B cell (primary cell): Measurements from ENCODE around the gene MAML2. TPM values are rescaled to one million over a fixed set of nuclear protein-coding genes. Genes with fewer than 3 reads are reported as not detected.

Experiments used
- ATAC-seq: fragments of 200-7000 bp; cut with Tn5 transposase; one replicate; pipeline ENCODE4 v1.10.0; 2021; ENCODE audit warnings: low read depth, mild to moderate bottlenecking, moderate number of reproducible peaks, moderate library complexity
- CTCF ChIA-PET: fragments of 350-600 bp; sonication (Branson Sonifier 250); formaldehyde crosslinking; loops from one replicate; lab custom pipeline; 2021; ENCODE audit warnings: antibody characterized with exemption, inconsistent platforms; lab: Charles Lee
- POLR2A ChIA-PET: fragments of 350-600 bp; sonication (Branson Sonifier 250); formaldehyde crosslinking; loops from one replicate; lab custom pipeline; 2021; ENCODE audit warnings: antibody characterized with exemption; lab: Charles Lee
- DNase-seq: peaks from one replicate; pipeline ENCODE4 v3.0.0; 2013
- H2AFZ ChIP-seq: 2 replicates; pipeline ENCODE4 v1.6.1; 2012; ENCODE audit warnings: mild to moderate bottlenecking, low read depth, low read length; ENCODE audit not compliant: insufficient read depth, poor library complexity, severe bottlenecking
- H3K27ac ChIP-seq, 2 donors: 1 replicate in 1 of 2; 2 replicates in 1 of 2; pipeline ENCODE4 v1.5.1; 2012 to 2013; ENCODE audit warnings: low read length in 2 of 2, mild to moderate bottlenecking in 2 of 2, moderate library complexity in 1 of 2
- H3K27me3 ChIP-seq, 4 experiments: fragments of 200-600 bp in 1 of 4; sonication (generic) in 1 of 4; replicated peaks in 1 of 4; 1 replicate in 2 of 4; 2 replicates in 2 of 4; pipeline versions ENCODE4 v1.6.1 to v1.7.0; 2013 to 2016; ENCODE audit warnings: low read length in 3 of 4, mild to moderate bottlenecking in 2 of 4, mixed read lengths in 1 of 4, moderate library complexity in 1 of 4; ENCODE audit not compliant: insufficient read depth in 4 of 4, control insufficient read depth in 3 of 4; ENCODE audit errors: control extremely low read depth in 1 of 4
- H3K36me3 ChIP-seq, 2 experiments: replicated peaks in 1 of 2; 1 replicate in 1 of 2; 2 replicates in 1 of 2; pipeline versions ENCODE4 v1.6.1 to v1.7.1; 2013; ENCODE audit warnings: low read length in 1 of 2; ENCODE audit not compliant: insufficient read depth in 2 of 2, control insufficient read depth in 1 of 2; ENCODE audit errors: control extremely low read depth in 1 of 2, extremely low read depth in 1 of 2
- H3K4me1 ChIP-seq, 2 donors: fragments of 200-600 bp in 1 of 2; sonication (generic) in 1 of 2; 1 replicate in 1 of 2; 2 replicates in 1 of 2; pipeline versions ENCODE4 v1.5.1 to v1.6.1; 2013 to 2017; ENCODE audit warnings: low read length in 2 of 2; ENCODE audit not compliant: control insufficient read depth in 2 of 2, insufficient read depth in 2 of 2
- H3K4me2 ChIP-seq: replicated peaks from 2 replicates; pipeline ENCODE3; 2012; ENCODE audit warnings: mild to moderate bottlenecking, low read depth, low read length; ENCODE audit not compliant: poor library complexity, severe bottlenecking
- H3K4me3 ChIP-seq, 5 experiments: fragments of 200-600 bp in 1 of 5; sonication (generic) in 1 of 5; 1 replicate in 3 of 5; 2 replicates in 2 of 5; pipeline versions ENCODE4 v1.5.1 to v1.7.0; 2011 to 2016; ENCODE audit warnings: low read length in 4 of 5, mild to moderate bottlenecking in 4 of 5, low read depth in 2 of 5, control low read depth in 1 of 5, moderate library complexity in 1 of 5; ENCODE audit not compliant: insufficient read depth in 1 of 5; ENCODE audit errors: control extremely low read depth in 1 of 5, extremely low read depth in 1 of 5
- H3K79me2 ChIP-seq: fragments of 200-600 bp; sonication (generic); one replicate; pipeline ENCODE4 v1.6.0; 2016; ENCODE audit warnings: low read length; ENCODE audit not compliant: control insufficient read depth, insufficient read depth
- H3K9ac ChIP-seq: fragments of 200-600 bp; sonication (generic); 2 replicates; pipeline ENCODE4 v1.6.1; 2017; ENCODE audit warnings: mild to moderate bottlenecking, low read length, moderate library complexity
- H3K9me3 ChIP-seq, 3 donors: one replicate each; pipeline versions ENCODE4 v1.6.1 to v1.7.1; 2013; ENCODE audit warnings: low read length in 2 of 3; ENCODE audit not compliant: control insufficient read depth in 2 of 3, insufficient read depth in 1 of 3; ENCODE audit errors: control extremely low read depth in 1 of 3
- H4K20me1 ChIP-seq: 2 replicates; pipeline ENCODE4 v1.6.0; 2012; ENCODE audit warnings: mild to moderate bottlenecking, low read length; ENCODE audit not compliant: insufficient read depth, control insufficient read depth, poor library complexity, severe bottlenecking
- H3K27ac Mint-ChIP-seq: one replicate; pipeline ENCODE4 v1.8.0; 2021; ENCODE audit warnings: mixed read lengths
- H3K27me3 Mint-ChIP-seq: one replicate; pipeline ENCODE4 v1.8.0; 2021; ENCODE audit warnings: mixed read lengths
- H3K4me1 Mint-ChIP-seq: one replicate; pipeline ENCODE4 v1.8.0; 2021; ENCODE audit warnings: mixed read lengths
- H3K4me3 Mint-ChIP-seq: one replicate; pipeline ENCODE4 v1.8.0; 2021; ENCODE audit warnings: mixed read lengths
- H3K9me3 Mint-ChIP-seq: one replicate; pipeline ENCODE4 v1.8.0; 2022; ENCODE audit warnings: mixed read lengths; ENCODE audit not compliant: insufficient read depth
- EZH2 ChIP-seq: IDR thresholded peaks from 2 replicates; pipeline ENCODE4 v1.6.1; 2012; ENCODE audit warnings: borderline replicate concordance, low read depth, mild to moderate bottlenecking, moderate library complexity, low read length; ENCODE audit not compliant: insufficient read depth, poor library complexity, severe bottlenecking
- WGBS: methylation state at CpG from one replicate; pipeline ENCODE4 v1.1.5; 2013; ENCODE audit warnings: missing lambda C conversion rate; ENCODE audit not compliant: insufficient coverage; 5-methylcytosine and 5-hydroxymethylcytosine counted together
- intact Hi-C: fragments of 100-400 bp; cut with micrococcal nuclease; formaldehyde crosslinking; loops from one replicate; pipeline ENCODE4 v1.10.0; 2022
- polyA plus RNA-seq: library from polyadenylated mRNA; depleted of rRNA; stranded (reverse); fragments of >200 nt; gene quantifications from 2 replicates; pipeline ENCODE4 v1.2.3, GENCODE V29; 2012
- total RNA-seq, 2 donors: library from RNA; stranded (reverse); fragments of 120-200 nt in 1 of 2; gene quantifications; 1 replicate in 1 of 2; 2 replicates in 1 of 2; pipeline versions ENCODE4 v1.2.3 to v1.2.4, GENCODE V29; 2013 to 2022
- TF ChIP-seq, protein P1 (sequence below): fragments of 200-600 bp; IDR thresholded peaks from one replicate; pipeline ENCODE4 v1.8.0; 2022; ENCODE audit warnings: antibody characterized with exemption, mild to moderate bottlenecking

MAML2 gene
- total and polyA plus RNA-seq, 2 donors (not counting 1 experiment from before 2014, with no cell fraction given): 10.7 to 26.4 TPM

DNA sequence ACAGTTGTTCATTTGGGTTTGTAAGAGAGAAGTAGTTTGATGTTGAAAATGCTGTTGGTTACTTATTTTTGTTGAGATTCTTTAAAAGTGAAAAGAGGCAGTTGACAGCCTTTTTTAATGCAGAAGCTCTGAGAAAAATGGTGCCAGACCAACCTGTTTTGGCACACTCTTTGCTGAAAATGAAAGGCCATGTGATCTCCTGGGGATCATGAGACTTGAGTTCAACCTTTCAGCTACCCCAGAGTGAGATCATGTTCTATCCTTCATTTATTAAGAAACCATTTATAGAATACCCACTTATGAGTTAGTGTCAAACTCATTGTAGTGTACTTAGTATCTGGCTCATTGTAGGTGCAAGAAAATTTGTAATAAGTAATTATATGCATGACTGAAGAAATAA lies 196.2 kb downstream of the MAML2 start:
- TF ChIP-seq, protein P1, sequence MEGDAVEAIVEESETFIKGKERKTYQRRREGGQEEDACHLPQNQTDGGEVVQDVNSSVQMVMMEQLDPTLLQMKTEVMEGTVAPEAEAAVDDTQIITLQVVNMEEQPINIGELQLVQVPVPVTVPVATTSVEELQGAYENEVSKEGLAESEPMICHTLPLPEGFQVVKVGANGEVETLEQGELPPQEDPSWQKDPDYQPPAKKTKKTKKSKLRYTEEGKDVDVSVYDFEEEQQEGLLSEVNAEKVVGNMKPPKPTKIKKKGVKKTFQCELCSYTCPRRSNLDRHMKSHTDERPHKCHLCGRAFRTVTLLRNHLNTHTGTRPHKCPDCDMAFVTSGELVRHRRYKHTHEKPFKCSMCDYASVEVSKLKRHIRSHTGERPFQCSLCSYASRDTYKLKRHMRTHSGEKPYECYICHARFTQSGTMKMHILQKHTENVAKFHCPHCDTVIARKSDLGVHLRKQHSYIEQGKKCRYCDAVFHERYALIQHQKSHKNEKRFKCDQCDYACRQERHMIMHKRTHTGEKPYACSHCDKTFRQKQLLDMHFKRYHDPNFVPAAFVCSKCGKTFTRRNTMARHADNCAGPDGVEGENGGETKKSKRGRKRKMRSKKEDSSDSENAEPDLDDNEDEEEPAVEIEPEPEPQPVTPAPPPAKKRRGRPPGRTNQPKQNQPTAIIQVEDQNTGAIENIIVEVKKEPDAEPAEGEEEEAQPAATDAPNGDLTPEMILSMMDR: no peak
- no peak for TF ChIP-seq EZH2
- DNase-seq (no peak), ATAC-seq (no peak)
- Histone ChIP-seq H3K27ac (no peak overlapping the region), H3K4me2 (no peak overlapping the region), H3K79me2 (no peaks in the 10 kb centered on the region), H3K4me1 (no peaks in the 10 kb centered on the region), H3K9me3 (no peaks in the 10 kb centered on the region), H2AFZ (no peak overlapping the region), H3K27me3 (no peaks in the 10 kb centered on the region), H4K20me1 (no peaks in the 10 kb centered on the region), H3K4me3 (no peak overlapping the region), H3K9ac (no peak overlapping the region), H3K36me3 (peaks cover 0 to 3% of the 10 kb centered on the region in 2 experiments)
- ChIA-PET CTCF (interaction anchor here (0.6 to 0.8 kb wide), 2 partner anchors 87 to 196 kb away, joined by 3 to 4 read pairs; partner anchors contain the start of gene MAML2), POLR2A (interaction anchor here (0.7 kb wide), 1 partner anchor 75 kb away, joined by 3 read pairs; no protein-coding TSS in a partner anchor)
- Mint-ChIP-seq H3K4me3 (no peak overlapping the region), H3K27ac (no peak overlapping the region), H3K9me3 (no peaks in the 10 kb centered on the region), H3K27me3 (no peaks in the 10 kb centered on the region), H3K4me1 (no peaks in the 10 kb centered on the region)
- intact Hi-C loops: no loop called here

DNA sequence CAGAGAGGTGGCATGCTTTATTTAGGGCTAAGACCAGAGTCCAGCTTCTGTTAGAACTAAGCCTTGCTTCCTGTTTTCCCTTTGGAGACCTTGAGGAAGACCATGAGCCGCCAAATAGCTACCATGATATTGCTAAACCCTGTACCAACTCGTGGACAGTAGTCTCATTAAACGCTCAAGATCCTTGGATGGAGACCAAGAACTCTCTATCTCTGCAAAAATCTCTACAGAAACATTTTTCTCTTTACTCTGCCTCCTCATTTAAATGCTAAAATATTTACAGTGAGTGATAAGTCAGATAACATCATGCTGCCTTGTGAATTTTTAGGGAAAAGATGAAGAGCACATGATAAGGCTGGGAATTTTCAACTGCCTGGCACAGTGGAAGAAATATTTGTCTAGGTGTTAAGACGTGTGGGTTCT lies 197.8 kb downstream of the MAML2 start:
- Mint-ChIP-seq H3K4me1 (peaks cover 2% of the 10 kb centered on the region), H3K4me3 (no peak overlapping the region), H3K9me3 (no peaks in the 10 kb centered on the region), H3K27me3 (no peaks in the 10 kb centered on the region), H3K27ac (no peak overlapping the region)
- Histone ChIP-seq H3K4me3 (no peak overlapping the region), H2AFZ (no peak overlapping the region), H3K9me3 (no peaks in the 10 kb centered on the region), H3K9ac (no peak overlapping the region), H3K36me3 (peaks cover 0 to 3% of the 10 kb centered on the region in 2 experiments), H3K27me3 (no peaks in the 10 kb centered on the region), H4K20me1 (no peaks in the 10 kb centered on the region), H3K4me1 (no peaks in the 10 kb centered on the region), H3K79me2 (no peaks in the 10 kb centered on the region), H3K4me2 (no peak overlapping the region), H3K27ac (no peak overlapping the region)
- ChIA-PET POLR2A (no interaction called here), CTCF (no interaction called here)
- DNase-seq (no peak), ATAC-seq (no peak)
- 83% methylated on average over 2 of the region's 4 CpGs for WGBS
- TF ChIP-seq, protein P1: no peak
- no peak for TF ChIP-seq EZH2
- intact Hi-C loops: no loop called here
